OCI-LY1 (cell line): Measurements from ENCODE around the gene MAP3K21.

Experiments
- H2AFZ ChIP-seq: fragments of 200-600 bp; sonication (generic), shearing (Covaris generic); 2 replicates; pipeline ENCODE4 v1.6.0; 2014; ENCODE audit warnings: antibody characterized with exemption, mild to moderate bottlenecking, low read length
- H3F3A ChIP-seq: fragments of 200-600 bp; sonication (generic), shearing (Covaris generic); 2 replicates; pipeline ENCODE4 v1.6.0; 2014; ENCODE audit warnings: mild to moderate bottlenecking, antibody characterized with exemption, low read length, moderate library complexity; ENCODE audit not compliant: insufficient read depth
- H3K27ac ChIP-seq: fragments of 200-600 bp; sonication (generic); 2 replicates; pipeline ENCODE4 v1.5.1; 2014; ENCODE audit warnings: low read length, mixed run types, mild to moderate bottlenecking, low read depth; ENCODE audit not compliant: poor library complexity, severe bottlenecking
- H3K27me3 ChIP-seq: fragments of 200-600 bp; sonication (generic); 2 replicates; pipeline ENCODE4 v1.6.0; 2014; ENCODE audit warnings: antibody characterized with exemption, mild to moderate bottlenecking, low read length, moderate library complexity; ENCODE audit not compliant: insufficient read depth
- H3K36me3 ChIP-seq: fragments of 200-600 bp; sonication (generic); 2 replicates; pipeline ENCODE4 v1.6.1; 2014; ENCODE audit warnings: mild to moderate bottlenecking, antibody characterized with exemption, low read length, moderate library complexity, mixed read lengths; ENCODE audit not compliant: insufficient read depth
- H3K4me1 ChIP-seq: fragments of 200-600 bp; sonication (generic); 2 replicates; pipeline ENCODE4 v1.5.1; 2014; ENCODE audit warnings: mild to moderate bottlenecking, low read length, moderate library complexity; ENCODE audit not compliant: insufficient read depth, severe bottlenecking
- H3K4me2 ChIP-seq: fragments of 200-600 bp; sonication (generic), shearing (Covaris generic); 2 replicates; pipeline ENCODE4 v1.6.1; 2014; ENCODE audit warnings: low read length
- H3K4me3 ChIP-seq: fragments of 200-600 bp; sonication (generic); 2 replicates; pipeline ENCODE4 v1.5.1; 2014; ENCODE audit warnings: low read length, low read depth, mild to moderate bottlenecking, mixed read lengths; ENCODE audit not compliant: poor library complexity, severe bottlenecking
- H3K79me2 ChIP-seq: fragments of 200-600 bp; shearing (Covaris generic); 2 replicates; pipeline ENCODE4 v1.6.1; 2016; ENCODE audit warnings: mixed run types, low read length, mixed read lengths; ENCODE audit not compliant: insufficient read depth
- H3K9ac ChIP-seq: fragments of 200-600 bp; sonication (generic), shearing (Covaris generic); 2 replicates; pipeline ENCODE4 v1.6.1; 2014; ENCODE audit warnings: mild to moderate bottlenecking, low read length, mixed read lengths
- H3K9me2 ChIP-seq: fragments of 200-600 bp; sonication (generic), shearing (Covaris generic); 2 replicates; pipeline ENCODE4 v1.6.1; 2014; ENCODE audit warnings: low read depth, mild to moderate bottlenecking, low read length, mixed read lengths
- H3K9me3 ChIP-seq: fragments of 200-600 bp; shearing (Covaris generic); 2 replicates; pipeline ENCODE4 v1.6.1; 2014; ENCODE audit warnings: low read length, mixed read lengths
- H4K20me1 ChIP-seq: fragments of 200-600 bp; sonication (generic), shearing (Covaris generic); 2 replicates; pipeline ENCODE4 v1.6.0; 2016; ENCODE audit warnings: mild to moderate bottlenecking, low read length; ENCODE audit not compliant: insufficient read depth
- EZH2 ChIP-seq: fragments of 200-600 bp; sonication (generic), shearing (Covaris generic); IDR thresholded peaks from 2 replicates; pipeline ENCODE4 v1.8.0; 2017; ENCODE audit warnings: borderline replicate concordance, mixed run types, mild to moderate bottlenecking, antibody characterized with exemption, low read length, moderate library complexity, mixed read lengths
- TF ChIP-seq, protein P1 (sequence below): fragments of 200-600 bp; sonication (generic), shearing (Covaris generic); IDR thresholded peaks from 2 replicates; pipeline ENCODE4 v1.5.1; 2017; ENCODE audit warnings: mild to moderate bottlenecking, antibody characterized with exemption, low read length, moderate library complexity, mixed read lengths

MAP3K21 gene

DNA sequence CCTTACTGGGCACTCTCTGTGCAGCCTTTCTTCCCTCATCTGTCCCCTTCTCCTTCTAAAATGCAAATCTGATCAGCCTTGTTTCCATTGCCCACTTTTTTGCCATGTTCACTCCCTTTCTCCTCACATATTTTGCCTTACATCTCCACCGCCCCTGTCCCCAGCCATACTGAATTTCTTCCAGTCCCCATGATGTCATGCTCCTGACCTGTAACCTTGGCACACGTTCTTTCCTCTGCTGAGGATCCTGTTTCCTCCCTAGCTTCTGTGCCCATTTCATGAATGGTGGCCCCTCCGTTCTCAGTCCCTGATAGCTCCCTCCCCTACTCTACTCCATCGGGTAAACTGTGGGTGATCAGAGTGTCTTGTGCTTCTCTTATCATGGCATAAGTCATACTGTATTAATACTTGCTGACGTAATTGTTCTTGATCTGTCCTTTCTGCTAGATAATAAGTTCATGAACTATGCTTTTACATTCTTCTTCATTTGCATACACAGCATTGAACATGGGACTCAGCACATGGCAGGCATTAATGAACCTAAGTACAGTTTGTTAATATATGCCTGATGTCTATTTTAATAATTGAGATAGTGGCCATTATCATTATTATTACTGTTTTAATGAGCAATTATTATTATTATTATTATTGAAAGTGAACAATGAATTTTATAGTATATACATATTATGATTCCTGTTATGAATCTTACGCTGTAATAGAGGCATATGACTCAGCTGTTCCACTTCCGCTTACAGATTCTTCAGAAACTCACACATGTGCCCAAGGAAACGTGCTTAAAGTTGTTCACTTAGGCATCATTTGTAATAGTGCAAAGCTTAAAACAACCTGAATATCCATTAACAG, 28.5 kb downstream of the MAP3K21 start:
- H3K79me2 ChIP-seq = no peaks in the 10 kb centered on the region
- H3F3A ChIP-seq = no peaks in the 10 kb centered on the region
- H2AFZ ChIP-seq = no peak overlapping the region
- no peaks in the 10 kb centered on the region for H3K27me3 ChIP-seq
- H3K9me2 ChIP-seq = no peaks in the 10 kb centered on the region
- no peak overlapping the region for H3K9ac ChIP-seq
- no peak overlapping the region for H3K4me3 ChIP-seq
- no peak overlapping the region for H3K27ac ChIP-seq
- H3K9me3 ChIP-seq = no peaks in the 10 kb centered on the region
- no peak for TF ChIP-seq EZH2
- TF ChIP-seq, protein P1, sequence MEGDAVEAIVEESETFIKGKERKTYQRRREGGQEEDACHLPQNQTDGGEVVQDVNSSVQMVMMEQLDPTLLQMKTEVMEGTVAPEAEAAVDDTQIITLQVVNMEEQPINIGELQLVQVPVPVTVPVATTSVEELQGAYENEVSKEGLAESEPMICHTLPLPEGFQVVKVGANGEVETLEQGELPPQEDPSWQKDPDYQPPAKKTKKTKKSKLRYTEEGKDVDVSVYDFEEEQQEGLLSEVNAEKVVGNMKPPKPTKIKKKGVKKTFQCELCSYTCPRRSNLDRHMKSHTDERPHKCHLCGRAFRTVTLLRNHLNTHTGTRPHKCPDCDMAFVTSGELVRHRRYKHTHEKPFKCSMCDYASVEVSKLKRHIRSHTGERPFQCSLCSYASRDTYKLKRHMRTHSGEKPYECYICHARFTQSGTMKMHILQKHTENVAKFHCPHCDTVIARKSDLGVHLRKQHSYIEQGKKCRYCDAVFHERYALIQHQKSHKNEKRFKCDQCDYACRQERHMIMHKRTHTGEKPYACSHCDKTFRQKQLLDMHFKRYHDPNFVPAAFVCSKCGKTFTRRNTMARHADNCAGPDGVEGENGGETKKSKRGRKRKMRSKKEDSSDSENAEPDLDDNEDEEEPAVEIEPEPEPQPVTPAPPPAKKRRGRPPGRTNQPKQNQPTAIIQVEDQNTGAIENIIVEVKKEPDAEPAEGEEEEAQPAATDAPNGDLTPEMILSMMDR = no peak
- H3K4me2 ChIP-seq = no peak overlapping the region
- H3K36me3 ChIP-seq = no peaks in the 10 kb centered on the region
- H4K20me1 ChIP-seq = no peaks in the 10 kb centered on the region
- no peaks in the 10 kb centered on the region for H3K4me1 ChIP-seq

DNA sequence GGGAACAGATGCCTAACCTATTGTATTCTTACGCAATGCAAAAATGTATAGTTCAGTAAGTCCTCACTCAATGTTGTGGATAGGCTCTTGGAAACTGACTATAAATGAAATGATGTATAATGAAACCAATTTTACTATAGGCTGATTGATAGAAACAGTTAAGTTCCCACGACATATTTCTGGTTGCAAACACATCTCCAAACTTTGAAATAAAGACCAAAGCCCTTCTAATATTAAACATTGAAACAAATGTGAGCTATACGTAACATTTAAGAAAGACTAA, 29.1 kb downstream of the MAP3K21 start:
- no peaks in the 10 kb centered on the region for H3K79me2 ChIP-seq
- no peaks in the 10 kb centered on the region for H3K4me1 ChIP-seq
- no peak overlapping the region for H3K9ac ChIP-seq
- H3F3A ChIP-seq = no peaks in the 10 kb centered on the region
- H2AFZ ChIP-seq = no peak overlapping the region
- no peaks in the 10 kb centered on the region for H3K9me2 ChIP-seq
- no peak overlapping the region for H3K27ac ChIP-seq
- no peak overlapping the region for H3K4me2 ChIP-seq
- no peaks in the 10 kb centered on the region for H3K9me3 ChIP-seq
- no peak overlapping the region for H3K4me3 ChIP-seq
- no peaks in the 10 kb centered on the region for H3K27me3 ChIP-seq
- no peaks in the 10 kb centered on the region for H3K36me3 ChIP-seq
- H4K20me1 ChIP-seq = no peaks in the 10 kb centered on the region
- TF ChIP-seq, protein P1 = no peak
- TF ChIP-seq EZH2 = no peak

DNA sequence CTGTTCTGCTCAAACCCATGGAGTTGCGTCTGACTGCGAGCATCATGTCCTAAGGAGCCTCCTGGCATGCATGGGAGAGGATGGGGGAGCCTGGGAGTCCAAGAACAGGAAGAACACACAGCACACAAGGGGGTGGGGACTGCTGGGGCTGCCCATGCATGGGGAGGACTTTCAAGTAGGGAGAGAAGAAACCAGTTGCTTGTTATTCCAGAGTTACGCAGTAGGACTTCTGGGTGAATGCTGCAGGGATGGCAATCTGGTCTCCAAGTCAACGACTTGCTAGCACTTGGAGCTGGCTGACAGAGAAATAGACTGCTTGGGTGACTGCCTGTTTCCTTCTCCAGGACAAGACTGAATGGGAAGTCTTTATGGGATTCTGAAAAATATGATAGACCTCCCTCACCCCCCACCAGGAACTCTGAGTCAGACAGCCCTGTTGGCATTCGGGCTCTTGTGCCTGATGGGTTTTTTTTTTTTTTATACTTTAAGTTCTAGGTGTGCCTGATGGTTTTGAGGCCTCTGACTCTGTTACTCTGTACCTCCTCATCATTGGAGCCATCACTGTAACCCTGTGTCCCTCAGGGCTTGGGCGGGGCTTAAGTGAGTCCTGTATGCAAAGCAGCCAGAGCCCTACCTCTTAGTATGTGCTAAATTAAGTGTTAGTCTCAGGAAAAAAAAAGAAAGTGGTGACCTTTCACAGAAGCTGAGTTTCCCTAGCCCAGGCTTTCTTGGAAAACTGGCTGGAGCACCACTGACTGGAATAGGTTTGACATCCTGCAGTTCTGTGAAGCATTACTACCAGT, 30.3 kb downstream of the MAP3K21 start:
- Histone ChIP-seq H3K4me2 (no peak overlapping the region), H3K9me3 (no peaks in the 10 kb centered on the region), H3K36me3 (no peaks in the 10 kb centered on the region), H3K4me3 (no peak overlapping the region), H3K27me3 (no peaks in the 10 kb centered on the region), H3K79me2 (no peaks in the 10 kb centered on the region), H3K4me1 (no peaks in the 10 kb centered on the region), H3K27ac (no peak overlapping the region), H2AFZ (no peak overlapping the region), H3F3A (no peaks in the 10 kb centered on the region), H4K20me1 (no peaks in the 10 kb centered on the region), H3K9me2 (no peaks in the 10 kb centered on the region), H3K9ac (no peak overlapping the region)
- no peak for TF ChIP-seq EZH2
- TF ChIP-seq, protein P1 = no peak
